Measurements from ENCODE around the gene OR1J2.

OR1J2 gene

GRCh38 chr9:122551371-122551770, 40.8 kb downstream of the OR1J2 start:
- DNase-seq (ENCODE audit: low read depth in 2 of 2) = no peak

GRCh38 chr9:122552812-122553211, 42.2 kb downstream of the OR1J2 start, which contains the start of gene OR1N2:
Gene OR1N2 (plus strand): TSS chr9:122553112. CDS start chr9:122553212, 100 bp downstream.
- no peak for DNase-seq (ENCODE audit: low read depth in 2 of 2)

Data from stimulated activated CD8-positive, alpha-beta memory T cell treated with anti-CD3 and anti-CD28 coated beads, Interleukin-2, amount 100 ng/mL, for 48 hours (primary cell).